ENCODE measurements around the gene APC2.

APC2 gene

DNA sequence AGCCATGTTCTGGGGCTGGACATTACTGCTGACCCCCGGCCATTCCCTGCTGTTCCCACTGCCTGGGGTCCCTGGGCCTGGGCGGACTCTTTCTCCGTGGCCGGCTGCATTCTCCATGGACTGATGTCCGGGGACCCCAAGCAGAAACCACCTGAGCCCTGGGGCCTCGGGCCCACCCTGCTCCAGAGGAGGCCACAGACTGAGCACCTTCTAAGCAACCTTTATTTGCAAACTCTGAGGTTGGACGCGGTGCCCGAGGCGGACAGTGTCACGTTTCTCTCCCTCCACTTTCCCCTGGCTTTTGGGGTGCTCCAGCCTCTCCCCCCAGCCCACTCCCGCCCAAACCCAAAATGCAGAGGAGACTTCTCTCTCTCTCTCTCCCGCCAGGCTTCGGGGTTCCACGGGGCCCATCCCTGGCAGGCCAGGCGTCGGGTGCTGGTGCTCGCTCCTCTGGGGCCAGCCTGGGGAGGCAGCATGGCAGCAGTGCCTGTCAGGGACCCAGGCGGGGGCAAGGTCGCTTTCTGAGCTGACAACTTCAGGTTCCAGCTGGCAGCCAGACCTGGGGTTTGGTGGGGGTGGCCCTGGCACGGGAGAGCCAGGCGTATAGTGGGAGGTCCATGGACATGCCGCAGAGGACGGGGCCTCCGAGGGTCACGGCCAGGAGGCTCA is 31.4 kb downstream of the APC2 start:
- DNase-seq (ENCODE audit: low read depth in 2 of 2) = no peak

DNA sequence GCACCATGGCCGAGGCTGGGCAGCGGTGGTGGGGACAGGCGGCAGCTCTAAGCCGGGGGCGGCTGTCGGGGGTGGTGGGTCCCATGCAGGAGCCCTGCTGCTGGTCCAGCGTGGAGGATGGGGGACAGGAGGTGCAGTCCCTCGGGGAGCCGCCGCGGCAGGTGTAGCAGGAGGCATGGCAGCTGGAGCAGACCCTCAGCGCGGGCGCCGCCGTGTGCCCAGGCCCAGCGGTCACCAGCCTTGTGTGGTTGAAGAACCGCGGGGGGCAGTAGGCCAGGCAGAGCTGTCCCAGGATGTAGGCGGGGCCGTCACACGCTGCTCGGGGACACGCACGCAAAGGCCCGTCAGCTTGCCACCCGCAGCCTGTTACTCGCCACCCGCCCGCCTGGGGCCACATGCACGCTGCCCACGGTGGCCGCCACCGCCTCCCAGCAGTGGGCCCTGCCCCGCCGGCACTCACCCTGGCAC is 32.0 kb downstream of the APC2 start:
- no peak for DNase-seq (ENCODE audit: low read depth in 2 of 2)

DNA sequence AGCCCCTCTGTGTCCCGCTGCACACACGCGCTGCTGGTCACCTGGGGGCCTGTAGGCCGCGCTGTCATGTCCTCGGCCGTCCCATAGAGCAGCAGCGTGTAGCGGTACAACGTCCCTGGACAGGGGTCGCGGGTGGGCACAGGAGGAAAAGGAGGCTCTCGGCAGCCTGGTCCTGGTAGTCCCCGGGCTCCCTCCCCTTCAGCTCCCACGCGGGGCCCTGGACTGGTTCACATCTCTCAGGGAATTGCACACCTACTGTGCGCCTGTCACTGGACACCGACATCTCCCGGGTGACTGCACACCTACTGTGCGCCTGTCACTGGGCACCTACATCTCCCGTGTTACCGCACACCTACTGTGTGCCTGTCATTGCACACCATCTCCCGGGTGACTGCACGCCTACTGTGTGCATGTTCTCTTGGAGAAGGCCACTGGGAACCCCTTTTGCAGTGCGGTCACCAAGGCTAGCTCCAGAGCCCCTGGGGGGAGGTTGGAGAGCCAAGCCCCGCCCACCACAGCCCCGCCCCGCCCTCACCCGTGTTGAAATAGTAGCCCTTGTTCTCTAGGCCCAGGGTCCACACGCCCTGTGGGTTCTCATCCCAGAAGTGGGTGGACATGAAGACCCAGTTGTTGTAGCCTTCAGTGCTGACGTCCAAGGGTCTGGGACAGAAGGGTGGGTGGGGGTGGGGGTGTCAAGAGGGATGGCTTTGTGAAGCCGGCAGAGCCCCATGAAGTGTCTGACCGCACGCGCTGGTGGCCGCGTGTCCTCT is 32.6 kb downstream of the APC2 start:
- DNase-seq (ENCODE audit: low read depth in 2 of 2) = no peak

DNA sequence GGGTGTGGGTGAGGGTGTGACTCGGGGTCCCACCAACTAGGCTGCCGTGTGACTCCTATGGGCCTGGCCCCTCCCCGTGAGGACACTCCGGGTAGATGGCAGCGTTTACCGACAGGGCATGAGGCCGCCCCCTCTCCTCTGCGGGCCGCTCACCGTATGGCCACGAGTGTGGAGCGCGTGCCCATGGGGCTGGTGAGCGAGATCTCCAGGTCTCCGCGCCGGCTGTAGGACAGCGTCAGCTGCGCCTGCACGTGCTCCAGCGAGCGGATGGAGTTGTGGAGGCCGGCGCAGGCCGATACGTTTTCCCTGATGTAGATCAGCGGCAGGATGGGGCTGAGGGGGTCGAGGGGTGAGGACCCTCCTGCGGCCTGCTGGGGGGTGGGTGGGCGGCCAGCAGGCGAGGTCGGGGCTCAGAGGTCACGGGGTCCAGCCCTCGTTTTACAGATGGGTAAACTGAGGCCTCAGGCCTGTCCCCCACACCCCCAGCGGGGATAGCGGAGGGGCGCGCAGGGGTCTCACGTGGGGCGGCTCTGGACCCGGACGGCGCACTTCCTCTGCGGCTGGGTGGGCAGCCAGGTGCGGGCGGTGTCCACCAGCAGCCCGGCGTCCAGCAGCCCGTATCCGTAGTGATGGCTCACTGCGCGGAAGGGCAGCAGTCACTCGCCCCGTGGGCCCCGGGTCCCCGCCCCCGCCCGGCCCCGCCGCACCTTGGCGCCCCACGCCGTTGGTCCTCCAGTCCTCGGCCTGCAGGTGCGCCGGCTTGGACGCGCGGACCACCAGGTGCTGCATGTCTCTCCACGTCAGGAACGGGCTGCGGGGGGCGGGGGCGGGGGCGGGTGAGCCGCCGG is 33.4 kb downstream of the APC2 start:
- no peak for DNase-seq (ENCODE audit: low read depth in 2 of 2)

DNA sequence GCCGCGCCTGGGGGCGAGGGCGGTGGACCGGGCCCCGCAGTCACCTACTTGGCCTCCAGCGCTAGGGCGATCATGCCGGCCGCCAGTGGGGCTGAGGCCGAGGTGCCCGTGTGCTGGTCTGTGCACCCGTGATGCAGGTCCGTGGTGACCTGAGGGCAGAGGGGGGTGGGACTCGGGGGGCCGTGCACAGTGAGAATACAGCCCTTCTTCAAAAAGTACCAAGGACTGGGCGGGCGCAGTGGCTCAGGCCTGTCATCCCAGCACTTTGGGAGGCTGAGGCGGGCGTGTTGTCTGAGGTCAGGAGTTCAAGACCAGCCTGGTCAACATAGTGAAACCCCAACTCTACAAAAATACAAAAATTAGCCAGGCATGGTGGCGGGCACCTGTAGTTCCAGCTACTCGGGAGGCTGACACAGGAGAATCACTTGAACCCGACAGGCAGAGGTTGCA is 34.1 kb downstream of the APC2 start:
- no peak for DNase-seq (ENCODE audit: low read depth in 2 of 2)

DNA sequence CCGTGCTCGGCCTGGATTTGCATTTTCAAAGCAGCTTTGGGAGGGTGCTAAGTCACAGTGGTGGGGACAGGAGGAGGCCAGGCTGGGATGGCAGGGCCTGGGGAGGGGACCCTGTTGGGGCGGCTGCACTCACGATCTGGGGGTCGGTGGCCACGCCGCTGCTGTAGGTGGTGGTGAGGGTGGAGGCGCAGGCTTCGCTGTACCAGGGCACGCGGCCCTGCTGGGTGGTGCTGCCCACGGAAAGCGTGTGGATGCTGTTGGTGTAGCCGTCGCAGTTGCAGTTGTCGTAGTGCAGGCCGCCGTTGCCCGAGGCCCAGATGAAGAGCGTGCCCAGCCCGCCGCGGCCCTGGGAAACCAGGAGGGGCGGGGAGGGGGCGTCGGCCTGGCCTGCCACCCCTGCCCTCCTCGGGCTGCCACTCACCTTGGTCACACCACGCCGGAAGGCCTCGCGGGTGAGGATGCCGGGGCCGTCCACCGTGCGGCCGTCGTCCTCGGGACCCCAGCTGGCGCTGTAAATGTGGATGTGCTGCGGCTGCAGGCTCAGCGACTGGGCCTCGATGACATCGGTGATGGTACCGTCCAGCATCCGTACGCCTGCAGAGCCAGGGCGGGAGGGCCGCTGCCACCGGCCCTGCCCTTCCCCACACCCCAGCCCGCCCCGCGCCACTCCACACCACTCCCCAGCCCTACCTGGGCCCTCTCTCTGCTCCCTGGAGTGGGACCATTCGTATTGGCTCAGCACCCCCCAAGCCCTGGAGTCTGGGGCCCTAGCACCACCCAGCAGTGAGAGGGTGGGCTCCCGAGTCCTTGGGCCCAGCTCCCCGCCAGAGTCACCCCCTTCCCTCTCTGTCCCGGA is 37.0 kb downstream of the APC2 start:
- DNase-seq (ENCODE audit: low read depth in 2 of 2) = no peak

DNA sequence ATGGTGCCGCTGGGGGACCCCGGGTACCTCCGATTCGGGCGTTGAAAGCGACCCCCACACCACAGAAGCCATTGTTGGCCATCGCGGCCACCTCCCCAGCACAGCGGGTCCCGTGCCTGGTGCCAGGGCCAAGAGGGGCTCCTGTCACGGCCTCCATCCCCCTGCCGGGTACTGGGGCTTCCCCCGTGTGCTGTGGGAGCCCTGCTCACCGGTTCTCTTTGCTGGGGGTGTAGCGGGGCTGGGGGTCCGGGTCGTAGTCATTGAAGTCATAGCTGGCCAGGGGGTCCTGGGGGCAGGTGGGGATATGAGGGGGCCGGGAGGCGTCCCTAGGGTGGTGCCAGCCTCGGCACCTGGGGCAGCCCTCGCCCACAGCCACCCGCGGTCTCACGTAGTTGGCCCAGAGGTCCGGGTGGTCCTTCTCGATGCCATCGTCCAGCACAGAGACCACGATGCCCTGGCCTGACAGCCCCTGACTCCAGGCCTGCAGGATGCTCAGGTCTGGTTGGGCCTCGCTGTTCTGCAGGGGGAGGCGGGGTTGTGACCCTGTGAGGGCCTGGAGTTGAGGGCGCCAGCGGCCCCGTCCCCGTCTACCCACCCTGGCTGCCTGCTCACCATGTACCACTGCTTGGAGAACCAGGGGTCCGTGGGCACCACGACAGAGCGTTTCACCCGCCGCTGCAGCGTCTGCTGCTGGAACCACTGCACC is 37.8 kb downstream of the APC2 start:
- no peak for DNase-seq (ENCODE audit: low read depth in 2 of 2)

DNA sequence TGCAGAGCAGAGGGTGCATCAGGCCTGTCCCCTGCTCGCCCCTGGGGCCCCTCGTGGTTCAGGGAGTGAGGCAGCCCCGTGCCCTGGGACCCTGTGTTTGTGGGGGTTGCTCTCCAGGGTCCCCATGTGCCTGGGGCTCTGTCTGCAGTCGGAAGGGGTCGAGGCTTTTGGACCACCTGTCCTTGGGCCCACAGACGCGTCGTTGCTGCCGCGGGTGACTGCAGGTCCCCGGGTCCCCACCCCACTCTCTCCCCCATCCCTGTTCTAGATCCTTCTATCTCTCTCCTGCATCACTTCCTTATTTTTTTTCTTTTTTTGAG is 38.3 kb downstream of the APC2 start:
- DNase-seq (ENCODE audit: low read depth in 2 of 2) = no peak

DNA sequence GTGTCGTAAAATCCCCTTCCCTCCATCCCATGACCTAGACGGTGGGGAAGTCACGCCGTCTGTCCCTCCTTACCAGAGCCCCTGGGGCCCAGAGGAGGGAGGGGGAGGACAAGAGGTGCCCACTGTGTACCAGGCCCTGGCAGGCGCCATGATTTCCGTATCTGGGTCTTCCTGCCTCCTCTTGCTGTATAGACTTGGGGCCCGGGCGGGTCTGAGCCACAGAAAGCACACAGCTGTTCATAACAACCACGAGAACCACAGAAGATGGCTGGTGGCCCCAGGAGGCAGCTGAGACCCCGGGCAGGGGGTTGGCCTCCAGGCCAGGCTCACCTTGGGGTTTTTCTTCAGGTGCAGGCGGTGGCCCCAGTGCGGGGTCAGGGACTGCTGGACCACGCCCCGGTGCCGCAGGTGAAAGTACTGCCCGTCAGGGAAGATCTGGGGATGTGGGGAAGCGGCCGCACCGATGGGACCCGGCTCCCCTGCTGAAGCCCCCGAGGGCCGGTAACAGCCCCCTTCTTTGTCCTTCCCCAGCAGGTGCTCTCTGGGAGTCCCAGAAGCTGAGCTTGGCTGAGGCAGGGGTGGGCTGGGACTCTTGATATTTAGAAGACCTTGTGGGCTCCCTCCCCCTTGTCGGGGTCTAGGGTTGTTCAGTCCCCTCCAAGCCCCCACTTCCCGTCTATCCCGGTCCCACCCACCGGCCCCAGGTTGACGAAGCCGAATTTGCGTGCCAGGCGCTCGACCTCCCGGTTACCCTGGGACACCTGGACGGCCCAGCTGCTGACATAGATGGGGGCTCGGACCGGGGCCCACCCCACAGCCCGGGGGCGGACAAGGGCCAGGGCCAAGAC is 39.8 kb downstream of the APC2 start:
- no peak for DNase-seq (ENCODE audit: low read depth in 2 of 2)

DNA sequence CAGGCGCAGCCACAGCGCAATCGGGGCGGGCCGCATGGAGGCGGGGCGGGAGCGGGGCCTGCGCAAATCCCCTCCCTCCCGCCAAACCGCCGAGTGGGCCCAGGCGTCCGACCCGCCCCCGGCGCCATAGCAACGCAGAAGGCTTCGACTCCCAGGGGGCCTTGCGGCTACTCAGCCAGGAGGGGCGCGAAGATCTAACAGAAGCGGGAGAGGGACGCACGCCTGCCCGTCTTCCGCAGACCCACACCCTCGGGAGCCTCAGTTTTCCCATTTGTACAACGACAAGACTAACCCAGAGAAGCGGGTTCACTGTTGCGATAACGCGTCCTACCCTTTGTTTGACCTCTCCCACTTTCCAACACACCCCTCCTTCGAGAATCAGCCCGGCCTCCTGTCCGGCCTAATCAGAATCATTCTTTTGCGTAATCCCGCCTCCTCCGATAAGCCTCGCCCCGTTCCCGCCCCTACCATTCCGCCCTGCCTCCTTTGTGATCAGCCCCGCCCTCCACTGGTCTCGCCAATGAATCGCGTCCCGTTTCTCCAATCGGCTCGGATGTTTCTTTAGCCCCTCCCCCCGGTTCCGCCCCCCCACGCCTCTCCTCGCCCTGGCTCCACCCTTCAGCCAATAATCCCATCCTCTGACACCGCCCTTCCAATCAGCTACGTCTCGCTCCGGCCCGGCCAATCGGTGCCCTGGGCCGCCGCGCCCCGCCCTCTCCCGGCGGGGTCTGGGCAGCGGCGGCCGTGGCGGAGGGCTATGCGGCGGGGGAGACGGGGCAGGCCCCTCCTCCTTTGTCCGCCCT is 40.6 kb downstream of the APC2 start, which contains the start of gene PCSK4:
PCSK4 (minus strand) TSS at position 40 of the 803 bp plus-strand sequence; CDS start at position 36, 4 bp downstream.
- peak; percentile 94 to 97 for DNase-seq (ENCODE audit: low read depth in 2 of 2)

DNA sequence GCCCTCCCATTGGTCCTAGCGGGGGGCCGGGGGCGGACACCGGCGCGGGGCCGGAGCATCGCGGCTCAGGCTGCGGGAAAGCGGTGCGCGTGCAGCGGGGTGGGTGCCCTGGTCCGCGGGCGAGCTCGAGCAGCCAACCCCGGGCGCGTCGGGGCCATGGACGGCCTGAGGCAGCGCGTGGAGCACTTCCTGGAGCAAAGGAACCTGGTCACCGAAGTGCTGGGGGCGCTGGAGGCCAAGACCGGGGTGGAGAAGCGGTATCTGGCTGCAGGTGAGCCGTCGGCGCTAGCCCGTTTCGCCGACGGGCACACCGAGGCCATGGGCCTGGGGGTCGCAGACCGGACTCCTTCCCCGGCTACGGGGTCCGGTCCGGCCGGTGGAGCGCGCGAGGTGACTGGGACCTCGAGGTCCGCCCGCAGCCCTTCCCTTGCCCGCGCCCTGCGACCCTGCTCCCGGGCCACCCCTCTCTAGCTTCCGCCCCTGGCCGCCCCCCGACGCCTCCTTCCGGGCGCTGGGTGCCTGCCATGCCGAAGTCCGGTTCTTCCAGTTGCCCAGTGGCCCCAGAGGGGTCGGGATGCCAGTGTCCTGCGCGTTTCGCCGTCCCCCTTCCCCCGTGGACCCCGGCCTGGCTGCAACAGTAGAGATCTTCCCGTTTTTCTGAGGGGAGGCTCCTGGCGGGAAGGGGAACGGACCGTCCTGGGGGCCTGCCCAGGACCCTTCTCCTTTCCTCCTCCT is 41.4 kb downstream of the APC2 start, which contains the start of gene REEP6:
REEP6 (plus strand) TSS at position 68 of the 735 bp plus-strand sequence; CDS start at position 157, 89 bp downstream.
- DNase-seq (ENCODE audit: low read depth in 2 of 2) = no peak

DNA sequence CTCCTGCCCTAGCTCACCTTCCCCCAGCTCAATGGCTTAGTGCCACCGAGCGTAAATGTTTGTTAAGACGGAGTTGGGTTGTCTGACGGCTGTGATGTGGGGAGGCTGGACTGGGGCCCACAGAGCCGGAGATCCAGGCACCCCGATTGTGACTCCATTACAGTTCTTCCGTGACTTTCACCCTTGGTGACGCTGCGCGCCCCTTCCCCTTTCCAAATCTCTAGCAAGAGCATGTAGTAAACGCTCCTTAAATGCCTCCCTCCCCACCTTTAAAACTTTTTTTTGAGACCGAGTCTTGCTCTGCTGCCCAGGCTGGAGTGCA is 41.9 kb downstream of the APC2 start:
- no peak for DNase-seq (ENCODE audit: low read depth in 2 of 2)

DNA sequence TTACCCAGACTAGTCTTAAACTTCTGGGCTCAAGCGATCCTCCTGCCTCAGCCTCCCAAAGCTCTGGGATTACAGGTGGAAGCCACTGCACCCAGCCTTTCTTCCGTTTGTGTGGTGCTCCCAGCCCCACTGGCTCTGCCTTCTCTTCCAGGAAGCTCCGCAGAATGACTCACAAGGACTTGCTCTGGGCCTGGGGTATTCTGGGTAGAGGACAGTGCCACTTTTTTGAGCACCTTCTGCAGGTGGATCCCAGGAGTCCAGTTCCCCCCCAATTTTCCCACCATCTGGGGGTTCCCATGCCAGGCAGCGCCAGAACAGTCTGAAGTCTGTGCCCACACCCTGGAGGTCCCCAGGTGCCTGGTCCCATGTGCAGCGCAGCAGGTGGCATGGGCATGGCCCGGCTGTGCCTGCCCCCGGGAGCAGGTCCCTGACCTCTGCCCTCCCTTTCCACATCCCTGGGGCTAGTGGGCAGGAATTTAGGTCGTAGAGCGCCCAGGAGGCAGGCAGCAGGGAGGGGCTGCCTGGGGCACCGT is 42.6 kb downstream of the APC2 start:
- no peak for DNase-seq (ENCODE audit: low read depth in 2 of 2)

DNA sequence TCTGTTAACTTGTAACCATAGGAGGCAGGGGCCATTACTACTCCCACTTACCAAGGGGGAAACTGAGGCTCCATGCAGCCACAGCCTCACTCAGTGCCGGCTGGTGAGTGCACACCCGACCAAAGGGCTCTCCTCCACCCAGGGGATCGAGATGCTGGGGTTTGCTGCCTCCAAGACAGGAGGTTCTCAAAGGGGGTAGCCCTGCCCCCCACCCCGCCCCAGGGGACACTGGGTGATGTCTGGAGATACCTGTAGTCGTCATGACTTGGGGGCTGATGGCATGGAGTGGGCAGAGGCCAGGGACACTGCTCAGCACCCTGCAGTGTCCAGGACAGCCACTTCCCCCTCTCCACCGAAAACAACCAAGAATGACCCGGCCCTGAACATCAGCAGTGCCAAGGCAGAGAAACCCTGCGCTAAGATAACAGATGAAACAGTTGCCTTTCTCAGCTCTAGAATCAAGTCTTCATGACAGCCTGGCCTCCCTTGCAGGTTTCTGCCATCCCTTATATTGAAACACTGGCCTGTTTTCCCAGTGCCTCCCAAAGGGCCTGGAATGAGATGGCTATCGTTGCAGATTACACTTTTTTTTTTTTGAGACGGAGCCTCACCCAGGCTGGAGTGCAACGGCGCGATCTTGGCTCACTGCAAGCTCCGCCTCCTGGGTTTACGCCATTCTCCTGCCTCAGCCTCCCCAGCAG is 44.3 kb downstream of the APC2 start:
- DNase-seq (ENCODE audit: low read depth in 2 of 2) = no peak

DNA sequence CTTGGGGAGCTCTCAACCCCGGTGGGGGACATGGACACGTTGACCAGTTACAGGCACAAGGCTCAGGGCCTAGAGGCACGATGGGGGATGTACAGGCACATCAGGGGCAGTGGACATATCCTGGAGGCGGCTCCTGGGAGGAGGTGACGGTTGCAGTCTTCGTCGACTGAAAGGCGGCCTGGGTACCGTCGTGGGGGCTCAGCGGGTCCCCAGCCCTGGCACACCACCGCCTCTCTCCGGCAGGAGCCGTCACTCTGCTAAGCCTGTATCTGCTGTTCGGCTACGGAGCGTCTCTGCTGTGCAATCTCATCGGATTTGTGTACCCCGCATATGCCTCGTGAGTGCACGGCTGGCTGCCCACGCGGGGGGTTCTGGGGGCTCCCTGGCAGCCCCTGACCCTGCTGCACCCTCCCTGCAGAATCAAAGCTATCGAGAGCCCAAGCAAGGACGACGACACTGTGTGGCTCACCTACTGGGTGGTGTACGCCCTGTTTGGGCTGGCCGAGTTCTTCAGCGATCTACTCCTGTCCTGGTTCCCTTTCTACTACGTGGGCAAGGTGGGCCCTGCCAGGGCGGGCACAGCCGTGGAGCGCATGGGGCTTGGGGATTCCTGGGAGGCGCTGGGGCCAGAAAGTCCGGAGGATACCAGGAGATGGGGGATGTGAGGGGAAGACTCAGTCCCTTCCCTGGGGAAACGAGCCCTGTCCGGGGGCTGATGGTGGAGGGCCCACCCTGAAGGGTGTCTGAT is 45.3 kb downstream of the APC2 start:
- no peak for DNase-seq (ENCODE audit: low read depth in 2 of 2)

DNA sequence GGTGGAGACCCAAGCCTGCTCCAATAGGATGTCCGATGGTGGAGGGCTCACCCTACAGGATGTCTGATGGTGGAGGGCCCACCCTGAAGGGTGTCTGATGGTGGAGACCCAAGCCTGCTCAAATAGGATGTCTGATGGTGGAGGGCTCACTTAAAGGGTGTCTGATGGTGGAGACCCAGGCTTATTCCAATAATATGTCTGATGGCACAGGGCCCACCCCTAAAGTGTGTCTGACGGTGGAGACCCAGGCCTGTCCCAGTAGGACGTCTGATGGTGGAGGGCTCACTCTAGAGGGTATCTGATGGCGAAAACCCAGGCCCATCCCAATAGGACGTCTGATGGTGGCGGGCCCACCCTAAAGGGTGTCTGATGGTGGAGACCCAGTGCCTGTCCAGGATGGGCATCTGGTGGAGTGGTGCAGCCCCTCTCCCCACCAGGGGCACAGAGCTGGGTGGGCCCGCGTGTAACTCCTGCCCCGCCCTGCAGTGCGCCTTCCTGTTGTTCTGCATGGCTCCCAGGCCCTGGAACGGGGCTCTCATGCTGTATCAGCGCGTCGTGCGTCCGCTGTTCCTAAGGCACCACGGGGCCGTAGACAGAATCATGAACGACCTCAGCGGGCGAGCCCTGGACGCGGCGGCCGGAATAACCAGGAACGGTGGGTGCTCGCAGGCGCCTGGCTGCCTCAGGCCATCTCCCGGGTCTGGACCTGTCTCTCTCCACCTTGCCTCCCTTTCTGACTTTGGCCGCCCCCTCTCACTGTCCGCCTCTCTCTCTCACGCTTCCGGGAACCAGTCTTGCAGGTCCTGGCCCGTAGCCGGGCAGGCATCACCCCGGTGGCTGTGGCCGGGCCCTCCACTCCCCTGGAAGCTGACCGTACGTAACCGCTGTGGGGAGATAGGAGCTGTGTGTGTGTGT is 46.1 kb downstream of the APC2 start:
- no peak for DNase-seq (ENCODE audit: low read depth in 2 of 2)

Data from stimulated activated CD8-positive, alpha-beta memory T cell treated with anti-CD3 and anti-CD28 coated beads, Interleukin-15, amount 100 ng/mL, for 4 hours (primary cell).